ENCODE measurements around the gene SS18L1. TPM values are rescaled to one million over a fixed set of nuclear protein-coding genes. Genes with fewer than 3 reads are reported as not detected.

The SS18L1 gene
- total RNA-seq, 1 experiment from 2014 or later, result 34.1 TPM

DNA sequence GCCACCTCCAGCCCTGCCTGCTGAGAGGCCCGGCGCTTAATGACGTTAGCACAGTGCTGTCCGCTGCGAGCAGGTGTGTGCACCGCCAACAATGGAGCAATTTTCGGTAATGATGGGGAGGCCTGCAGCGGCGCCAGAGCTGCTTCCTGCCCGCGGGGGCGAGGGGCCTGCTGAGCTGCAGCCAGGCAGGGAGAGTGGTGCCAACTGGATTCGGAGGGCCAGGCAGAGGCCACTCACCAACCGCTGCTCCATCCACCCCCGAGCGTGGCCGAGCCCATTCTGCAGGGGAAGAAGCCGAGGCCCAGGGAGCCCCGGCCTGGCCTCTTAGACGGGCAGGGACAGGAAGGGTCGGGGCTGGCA lies 66.9 kb downstream of the SS18L1 start:
- H3K9me3 Mint-ChIP-seq, result no peaks in the 10 kb centered on the region
- peaks cover 3% of the 10 kb centered on the region; the same call in 1 of the 2 replicates for H3K4me1 Mint-ChIP-seq
- no peak overlapping the region for H3K4me3 Mint-ChIP-seq
- H3K36me3 Mint-ChIP-seq, result no peaks in the 10 kb centered on the region
- ChIA-PET CTCF (no interaction called here), POLR2A (no interaction called here)
- H3K27ac Mint-ChIP-seq, result no peak overlapping the region
- no peak for TF ChIP-seq ZNF416 (CRISPR knock-in tag; IDR thresholded peaks at IDR 0.05)
- TF ChIP-seq NFYB (CRISPR knock-in tag; conservative IDR thresholded peaks at IDR 0.05; ENCODE audit: low read depth), result no peak
- TF ChIP-seq, protein P1, sequence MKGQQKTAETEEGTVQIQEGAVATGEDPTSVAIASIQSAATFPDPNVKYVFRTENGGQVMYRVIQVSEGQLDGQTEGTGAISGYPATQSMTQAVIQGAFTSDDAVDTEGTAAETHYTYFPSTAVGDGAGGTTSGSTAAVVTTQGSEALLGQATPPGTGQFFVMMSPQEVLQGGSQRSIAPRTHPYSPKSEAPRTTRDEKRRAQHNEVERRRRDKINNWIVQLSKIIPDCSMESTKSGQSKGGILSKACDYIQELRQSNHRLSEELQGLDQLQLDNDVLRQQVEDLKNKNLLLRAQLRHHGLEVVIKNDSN (CRISPR knock-in tag; IDR thresholded peaks at IDR 0.05), result no peak
- no peak for TF ChIP-seq SP1 (CRISPR knock-in tag; conservative IDR thresholded peaks at IDR 0.05)
- TF ChIP-seq, protein P2, sequence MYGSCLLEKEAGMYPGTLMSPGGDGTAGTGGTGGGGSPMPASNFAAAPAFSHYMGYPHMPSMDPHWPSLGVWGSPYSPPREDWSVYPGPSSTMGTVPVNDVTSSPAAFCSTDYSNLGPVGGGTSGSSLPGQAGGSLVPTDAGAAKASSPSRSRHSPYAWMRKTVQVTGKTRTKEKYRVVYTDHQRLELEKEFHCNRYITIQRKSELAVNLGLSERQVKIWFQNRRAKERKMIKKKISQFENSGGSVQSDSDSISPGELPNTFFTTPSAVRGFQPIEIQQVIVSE (CRISPR knock-in tag; IDR thresholded peaks at IDR 0.05; ENCODE audit: borderline replicate concordance), result no peak
- no peak for TF ChIP-seq GTF2I (CRISPR knock-in tag; conservative IDR thresholded peaks at IDR 0.05)
- no peak for TF ChIP-seq ZNF423 (CRISPR knock-in tag; IDR thresholded peaks at IDR 0.05)
- no peak for TF ChIP-seq CBFB (CRISPR knock-in tag; IDR thresholded peaks at IDR 0.05; ENCODE audit: low read depth)
- no peak for TF ChIP-seq NR3C1 (CRISPR knock-in tag; conservative IDR thresholded peaks at IDR 0.05; ENCODE audit: low read depth)
- TF ChIP-seq, protein P3, sequence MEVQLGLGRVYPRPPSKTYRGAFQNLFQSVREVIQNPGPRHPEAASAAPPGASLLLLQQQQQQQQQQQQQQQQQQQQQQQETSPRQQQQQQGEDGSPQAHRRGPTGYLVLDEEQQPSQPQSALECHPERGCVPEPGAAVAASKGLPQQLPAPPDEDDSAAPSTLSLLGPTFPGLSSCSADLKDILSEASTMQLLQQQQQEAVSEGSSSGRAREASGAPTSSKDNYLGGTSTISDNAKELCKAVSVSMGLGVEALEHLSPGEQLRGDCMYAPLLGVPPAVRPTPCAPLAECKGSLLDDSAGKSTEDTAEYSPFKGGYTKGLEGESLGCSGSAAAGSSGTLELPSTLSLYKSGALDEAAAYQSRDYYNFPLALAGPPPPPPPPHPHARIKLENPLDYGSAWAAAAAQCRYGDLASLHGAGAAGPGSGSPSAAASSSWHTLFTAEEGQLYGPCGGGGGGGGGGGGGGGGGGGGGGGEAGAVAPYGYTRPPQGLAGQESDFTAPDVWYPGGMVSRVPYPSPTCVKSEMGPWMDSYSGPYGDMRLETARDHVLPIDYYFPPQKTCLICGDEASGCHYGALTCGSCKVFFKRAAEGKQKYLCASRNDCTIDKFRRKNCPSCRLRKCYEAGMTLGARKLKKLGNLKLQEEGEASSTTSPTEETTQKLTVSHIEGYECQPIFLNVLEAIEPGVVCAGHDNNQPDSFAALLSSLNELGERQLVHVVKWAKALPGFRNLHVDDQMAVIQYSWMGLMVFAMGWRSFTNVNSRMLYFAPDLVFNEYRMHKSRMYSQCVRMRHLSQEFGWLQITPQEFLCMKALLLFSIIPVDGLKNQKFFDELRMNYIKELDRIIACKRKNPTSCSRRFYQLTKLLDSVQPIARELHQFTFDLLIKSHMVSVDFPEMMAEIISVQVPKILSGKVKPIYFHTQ (CRISPR knock-in tag; IDR thresholded peaks at IDR 0.05), result no peak
- TF ChIP-seq, protein P4, sequence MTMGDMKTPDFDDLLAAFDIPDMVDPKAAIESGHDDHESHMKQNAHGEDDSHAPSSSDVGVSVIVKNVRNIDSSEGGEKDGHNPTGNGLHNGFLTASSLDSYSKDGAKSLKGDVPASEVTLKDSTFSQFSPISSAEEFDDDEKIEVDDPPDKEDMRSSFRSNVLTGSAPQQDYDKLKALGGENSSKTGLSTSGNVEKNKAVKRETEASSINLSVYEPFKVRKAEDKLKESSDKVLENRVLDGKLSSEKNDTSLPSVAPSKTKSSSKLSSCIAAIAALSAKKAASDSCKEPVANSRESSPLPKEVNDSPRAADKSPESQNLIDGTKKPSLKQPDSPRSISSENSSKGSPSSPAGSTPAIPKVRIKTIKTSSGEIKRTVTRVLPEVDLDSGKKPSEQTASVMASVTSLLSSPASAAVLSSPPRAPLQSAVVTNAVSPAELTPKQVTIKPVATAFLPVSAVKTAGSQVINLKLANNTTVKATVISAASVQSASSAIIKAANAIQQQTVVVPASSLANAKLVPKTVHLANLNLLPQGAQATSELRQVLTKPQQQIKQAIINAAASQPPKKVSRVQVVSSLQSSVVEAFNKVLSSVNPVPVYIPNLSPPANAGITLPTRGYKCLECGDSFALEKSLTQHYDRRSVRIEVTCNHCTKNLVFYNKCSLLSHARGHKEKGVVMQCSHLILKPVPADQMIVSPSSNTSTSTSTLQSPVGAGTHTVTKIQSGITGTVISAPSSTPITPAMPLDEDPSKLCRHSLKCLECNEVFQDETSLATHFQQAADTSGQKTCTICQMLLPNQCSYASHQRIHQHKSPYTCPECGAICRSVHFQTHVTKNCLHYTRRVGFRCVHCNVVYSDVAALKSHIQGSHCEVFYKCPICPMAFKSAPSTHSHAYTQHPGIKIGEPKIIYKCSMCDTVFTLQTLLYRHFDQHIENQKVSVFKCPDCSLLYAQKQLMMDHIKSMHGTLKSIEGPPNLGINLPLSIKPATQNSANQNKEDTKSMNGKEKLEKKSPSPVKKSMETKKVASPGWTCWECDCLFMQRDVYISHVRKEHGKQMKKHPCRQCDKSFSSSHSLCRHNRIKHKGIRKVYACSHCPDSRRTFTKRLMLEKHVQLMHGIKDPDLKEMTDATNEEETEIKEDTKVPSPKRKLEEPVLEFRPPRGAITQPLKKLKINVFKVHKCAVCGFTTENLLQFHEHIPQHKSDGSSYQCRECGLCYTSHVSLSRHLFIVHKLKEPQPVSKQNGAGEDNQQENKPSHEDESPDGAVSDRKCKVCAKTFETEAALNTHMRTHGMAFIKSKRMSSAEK (CRISPR knock-in tag; IDR thresholded peaks at IDR 0.05; ENCODE audit: borderline replicate concordance), result no peak
- TF ChIP-seq FOXK1 (CRISPR knock-in tag; IDR thresholded peaks at IDR 0.05), result no peak
- TF ChIP-seq, protein P5, sequence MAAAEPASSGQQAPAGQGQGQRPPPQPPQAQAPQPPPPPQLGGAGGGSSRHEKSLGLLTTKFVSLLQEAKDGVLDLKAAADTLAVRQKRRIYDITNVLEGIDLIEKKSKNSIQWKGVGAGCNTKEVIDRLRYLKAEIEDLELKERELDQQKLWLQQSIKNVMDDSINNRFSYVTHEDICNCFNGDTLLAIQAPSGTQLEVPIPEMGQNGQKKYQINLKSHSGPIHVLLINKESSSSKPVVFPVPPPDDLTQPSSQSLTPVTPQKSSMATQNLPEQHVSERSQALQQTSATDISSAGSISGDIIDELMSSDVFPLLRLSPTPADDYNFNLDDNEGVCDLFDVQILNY (CRISPR knock-in tag; IDR thresholded peaks at IDR 0.05), result no peak
- DNase-seq (ENCODE audit: low spot score) (no peak), ATAC-seq (no peak)
- H3K27me3 Mint-ChIP-seq (ENCODE audit: low read depth), result no peaks in the 10 kb centered on the region

DNA sequence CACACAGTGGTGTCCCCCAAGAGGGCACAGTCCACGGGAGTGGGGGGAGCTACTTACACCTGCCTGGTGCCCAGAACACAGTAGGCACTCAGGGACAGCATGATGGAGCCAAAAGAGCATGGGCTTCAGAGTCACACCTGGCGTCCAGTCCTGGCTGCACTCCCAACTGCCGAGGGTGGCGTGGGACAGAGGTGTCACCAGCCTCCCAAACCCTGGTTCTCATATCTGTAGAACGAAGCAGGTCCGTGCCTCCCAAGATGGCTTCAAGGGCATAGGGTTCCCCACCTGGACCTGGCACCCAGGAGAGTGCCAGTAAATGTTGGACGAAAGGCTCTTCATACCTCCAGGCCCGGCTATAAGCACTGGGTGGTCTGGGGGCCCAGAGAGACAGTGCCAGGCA lies 67.6 kb downstream of the SS18L1 start:
- Mint-ChIP-seq H3K27me3 (ENCODE audit: low read depth) (no peaks in the 10 kb centered on the region), H3K9me3 (no peaks in the 10 kb centered on the region), H3K36me3 (no peaks in the 10 kb centered on the region), H3K27ac (no peak overlapping the region), H3K4me1 (peaks cover 3% of the 10 kb centered on the region; the same call in 1 of the 2 replicates), H3K4me3 (no peak overlapping the region)
- CTCF ChIA-PET, result no interaction called here
- POLR2A ChIA-PET, result no interaction called here
- no peak for ATAC-seq
- DNase-seq (ENCODE audit: low spot score), result no peak
- TF ChIP-seq JAZF1 (CRISPR knock-in tag; IDR thresholded peaks at IDR 0.05) (no peak), GABPB1 (CRISPR knock-in tag; IDR thresholded peaks at IDR 0.05) (no peak), CREM (CRISPR knock-in tag; IDR thresholded peaks at IDR 0.05) (no peak), NR1H2 (CRISPR knock-in tag; IDR thresholded peaks at IDR 0.05) (no peak), JUN (CRISPR knock-in tag; IDR thresholded peaks at IDR 0.05) (no peak)
- TF ChIP-seq, protein P6, sequence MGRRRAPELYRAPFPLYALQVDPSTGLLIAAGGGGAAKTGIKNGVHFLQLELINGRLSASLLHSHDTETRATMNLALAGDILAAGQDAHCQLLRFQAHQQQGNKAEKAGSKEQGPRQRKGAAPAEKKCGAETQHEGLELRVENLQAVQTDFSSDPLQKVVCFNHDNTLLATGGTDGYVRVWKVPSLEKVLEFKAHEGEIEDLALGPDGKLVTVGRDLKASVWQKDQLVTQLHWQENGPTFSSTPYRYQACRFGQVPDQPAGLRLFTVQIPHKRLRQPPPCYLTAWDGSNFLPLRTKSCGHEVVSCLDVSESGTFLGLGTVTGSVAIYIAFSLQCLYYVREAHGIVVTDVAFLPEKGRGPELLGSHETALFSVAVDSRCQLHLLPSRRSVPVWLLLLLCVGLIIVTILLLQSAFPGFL (CRISPR knock-in tag; IDR thresholded peaks at IDR 0.05; ENCODE audit: borderline replicate concordance), result no peak
- TF ChIP-seq, protein P7, sequence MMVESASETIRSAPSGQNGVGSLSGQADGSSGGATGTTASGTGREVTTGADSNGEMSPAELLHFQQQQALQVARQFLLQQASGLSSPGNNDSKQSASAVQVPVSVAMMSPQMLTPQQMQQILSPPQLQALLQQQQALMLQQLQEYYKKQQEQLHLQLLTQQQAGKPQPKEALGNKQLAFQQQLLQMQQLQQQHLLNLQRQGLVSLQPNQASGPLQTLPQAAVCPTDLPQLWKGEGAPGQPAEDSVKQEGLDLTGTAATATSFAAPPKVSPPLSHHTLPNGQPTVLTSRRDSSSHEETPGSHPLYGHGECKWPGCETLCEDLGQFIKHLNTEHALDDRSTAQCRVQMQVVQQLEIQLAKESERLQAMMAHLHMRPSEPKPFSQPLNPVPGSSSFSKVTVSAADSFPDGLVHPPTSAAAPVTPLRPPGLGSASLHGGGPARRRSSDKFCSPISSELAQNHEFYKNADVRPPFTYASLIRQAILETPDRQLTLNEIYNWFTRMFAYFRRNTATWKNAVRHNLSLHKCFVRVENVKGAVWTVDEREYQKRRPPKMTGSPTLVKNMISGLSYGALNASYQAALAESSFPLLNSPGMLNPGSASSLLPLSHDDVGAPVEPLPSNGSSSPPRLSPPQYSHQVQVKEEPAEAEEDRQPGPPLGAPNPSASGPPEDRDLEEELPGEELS (CRISPR knock-in tag; IDR thresholded peaks at IDR 0.05), result no peak
- TF ChIP-seq, protein P3 (CRISPR knock-in tag; IDR thresholded peaks at IDR 0.05), result no peak

Data from WTC11 (cell line).